ENCODE results near the gene ANKLE1.

The ANKLE1 gene

GRCh38 chr19:17331045-17331558 is 49.4 kb downstream of the ANKLE1 start:
- Mint-ChIP-seq H3K9me3 (no peaks in the 10 kb centered on the region), H3K27me3 (no peaks in the 10 kb centered on the region), H3K36me3 (ENCODE audit: low read depth) (no peaks in the 10 kb centered on the region), H3K4me3 (no peak overlapping the region), H3K27ac (no peak overlapping the region), H3K4me1 (ENCODE audit: low read depth) (peaks cover 39% of the 10 kb centered on the region)

GRCh38 chr19:17332360-17332676 is 50.6 kb downstream of the ANKLE1 start:
- Mint-ChIP-seq H3K9me3 (no peaks in the 10 kb centered on the region), H3K4me1 (ENCODE audit: low read depth) (peaks cover 47% of the 10 kb centered on the region), H3K4me3 (no peak overlapping the region), H3K27ac (no peak overlapping the region), H3K36me3 (ENCODE audit: low read depth) (no peaks in the 10 kb centered on the region), H3K27me3 (no peaks in the 10 kb centered on the region)

GRCh38 chr19:17332677-17333581 is 51.2 kb downstream of the ANKLE1 start:
- Mint-ChIP-seq H3K27me3 (no peaks in the 10 kb centered on the region), H3K27ac (no peak overlapping the region), H3K36me3 (ENCODE audit: low read depth) (no peaks in the 10 kb centered on the region), H3K4me3 (peak overlapping the region; percentile 32), H3K4me1 (ENCODE audit: low read depth) (peaks cover 45% of the 10 kb centered on the region), H3K9me3 (no peaks in the 10 kb centered on the region)

- Mint-ChIP-seq H3K4me3 (peak overlapping the region; percentile 81), H3K27ac (peak overlapping the region; percentile 49), H3K27me3 (no peaks in the 10 kb centered on the region), H3K36me3 (ENCODE audit: low read depth) (no peaks in the 10 kb centered on the region), H3K4me1 (ENCODE audit: low read depth) (peaks cover 50% of the 10 kb centered on the region), H3K9me3 (no peaks in the 10 kb centered on the region)
Observed at GRCh38 chr19:17333611-17334413, 52.1 kb downstream of the ANKLE1 start.

GRCh38 chr19:17334414-17335409 is 53.0 kb downstream of the ANKLE1 start, which contains the start of gene ANO8:
Gene ANO8, minus strand, starts transcription at chr19:17334855. Its CDS starts 185 bp downstream, at chr19:17334670.
- Mint-ChIP-seq H3K27ac (peak within 1 kb of the TSS; percentile 63), H3K4me1 (ENCODE audit: low read depth) (peaks cover 44% of the 10 kb centered on the region), H3K9me3 (no peaks in the 10 kb centered on the region), H3K36me3 (ENCODE audit: low read depth) (peaks cover 6% of the 10 kb centered on the region), H3K27me3 (no peaks in the 10 kb centered on the region), H3K4me3 (peak within 1 kb of the TSS; percentile 84)

GRCh38 chr19:17335575-17335974 is 53.9 kb downstream of the ANKLE1 start:
- Mint-ChIP-seq H3K36me3 (ENCODE audit: low read depth) (peaks cover 6% of the 10 kb centered on the region), H3K4me1 (ENCODE audit: low read depth) (peaks cover 41% of the 10 kb centered on the region), H3K4me3 (peak overlapping the region; percentile 50), H3K27ac (no peak overlapping the region), H3K9me3 (no peaks in the 10 kb centered on the region), H3K27me3 (no peaks in the 10 kb centered on the region)
